GM12873 (cell line): Measurements from ENCODE around the gene PHACTR1.

Source experiments
- TF ChIP-seq, protein P1 (sequence below): IDR thresholded peaks from 2 replicates; pipeline ENCODE4 v1.5.1; 2012; ENCODE audit warnings: low read depth, mild to moderate bottlenecking, moderate library complexity, low read length, control low read depth; ENCODE audit not compliant: insufficient read depth; ENCODE audit errors: missing control alignments

Gene PHACTR1

DNA sequence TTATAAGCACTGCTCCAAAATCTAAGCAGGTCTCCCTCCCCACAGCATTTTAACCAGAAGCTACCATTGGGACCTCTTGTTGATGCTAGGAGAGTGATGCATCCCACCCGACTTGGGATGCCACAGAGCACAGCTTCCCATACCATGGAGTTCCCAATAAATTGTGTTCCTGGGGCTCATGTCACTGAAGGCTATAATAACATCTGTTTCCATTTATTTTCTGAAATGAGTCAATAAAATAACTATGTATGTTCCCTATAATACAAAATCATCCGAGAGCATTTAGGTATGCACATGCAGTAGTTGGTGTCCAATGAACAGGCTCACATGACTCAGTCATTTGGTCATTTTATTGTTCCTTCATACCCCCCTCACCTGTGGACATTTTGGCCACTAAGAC lies 407.6 kb downstream of the PHACTR1 start:
- TF ChIP-seq, protein P1, sequence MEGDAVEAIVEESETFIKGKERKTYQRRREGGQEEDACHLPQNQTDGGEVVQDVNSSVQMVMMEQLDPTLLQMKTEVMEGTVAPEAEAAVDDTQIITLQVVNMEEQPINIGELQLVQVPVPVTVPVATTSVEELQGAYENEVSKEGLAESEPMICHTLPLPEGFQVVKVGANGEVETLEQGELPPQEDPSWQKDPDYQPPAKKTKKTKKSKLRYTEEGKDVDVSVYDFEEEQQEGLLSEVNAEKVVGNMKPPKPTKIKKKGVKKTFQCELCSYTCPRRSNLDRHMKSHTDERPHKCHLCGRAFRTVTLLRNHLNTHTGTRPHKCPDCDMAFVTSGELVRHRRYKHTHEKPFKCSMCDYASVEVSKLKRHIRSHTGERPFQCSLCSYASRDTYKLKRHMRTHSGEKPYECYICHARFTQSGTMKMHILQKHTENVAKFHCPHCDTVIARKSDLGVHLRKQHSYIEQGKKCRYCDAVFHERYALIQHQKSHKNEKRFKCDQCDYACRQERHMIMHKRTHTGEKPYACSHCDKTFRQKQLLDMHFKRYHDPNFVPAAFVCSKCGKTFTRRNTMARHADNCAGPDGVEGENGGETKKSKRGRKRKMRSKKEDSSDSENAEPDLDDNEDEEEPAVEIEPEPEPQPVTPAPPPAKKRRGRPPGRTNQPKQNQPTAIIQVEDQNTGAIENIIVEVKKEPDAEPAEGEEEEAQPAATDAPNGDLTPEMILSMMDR = no peak

DNA sequence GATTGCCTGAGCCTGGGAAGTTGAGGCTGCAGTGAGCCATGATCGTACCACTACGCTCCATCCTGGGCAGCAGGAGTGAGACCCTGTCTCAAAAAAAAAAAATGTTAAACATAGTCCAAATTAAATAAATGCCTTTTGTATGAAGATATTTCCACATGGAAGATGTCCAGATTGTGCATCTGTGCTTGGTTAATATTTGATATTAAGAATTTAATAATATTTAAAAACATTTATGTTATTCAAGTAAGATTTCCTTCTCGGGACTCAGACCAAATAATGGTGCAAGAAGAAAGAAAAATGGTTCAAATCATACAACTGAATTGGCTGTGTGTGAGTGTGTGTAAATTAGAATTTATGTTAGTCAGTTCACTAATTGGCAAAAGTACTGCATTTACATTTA lies 409.3 kb downstream of the PHACTR1 start:
- TF ChIP-seq, protein P1 = no peak

DNA sequence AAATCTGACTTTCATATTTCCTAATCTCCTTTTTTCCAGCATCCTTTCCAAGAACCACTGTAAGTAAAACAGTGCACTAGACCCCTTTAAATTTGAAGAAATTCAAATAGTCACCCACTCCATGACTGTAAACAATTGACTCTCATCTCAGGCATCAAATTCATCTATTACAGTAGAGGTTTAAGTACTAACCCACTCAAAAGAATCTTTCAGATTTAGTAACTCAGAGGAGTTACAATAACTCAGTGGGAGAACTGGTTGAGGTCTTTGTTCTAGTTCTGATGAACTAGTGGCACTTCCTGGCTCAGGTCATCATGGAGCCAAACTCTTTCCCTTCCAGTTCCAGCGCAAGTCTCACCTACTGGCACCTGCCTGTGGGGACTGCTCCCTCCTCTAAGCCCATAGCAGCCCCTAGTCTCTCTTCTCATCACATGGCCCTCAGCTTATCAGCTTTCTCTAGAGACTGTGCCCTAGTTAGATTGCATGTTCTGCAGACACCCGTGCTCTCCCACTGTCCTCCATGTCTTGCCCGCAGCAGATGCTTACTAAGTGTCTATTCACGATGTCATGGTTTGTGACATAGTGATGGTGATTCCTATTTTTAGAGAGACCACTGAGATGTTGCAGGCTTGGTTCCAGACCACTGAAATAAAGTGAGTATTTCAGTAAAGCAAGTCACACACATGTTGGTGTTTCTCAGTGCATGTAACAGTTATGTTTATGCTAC lies 415.5 kb downstream of the PHACTR1 start:
- TF ChIP-seq, protein P1 = no peak

DNA sequence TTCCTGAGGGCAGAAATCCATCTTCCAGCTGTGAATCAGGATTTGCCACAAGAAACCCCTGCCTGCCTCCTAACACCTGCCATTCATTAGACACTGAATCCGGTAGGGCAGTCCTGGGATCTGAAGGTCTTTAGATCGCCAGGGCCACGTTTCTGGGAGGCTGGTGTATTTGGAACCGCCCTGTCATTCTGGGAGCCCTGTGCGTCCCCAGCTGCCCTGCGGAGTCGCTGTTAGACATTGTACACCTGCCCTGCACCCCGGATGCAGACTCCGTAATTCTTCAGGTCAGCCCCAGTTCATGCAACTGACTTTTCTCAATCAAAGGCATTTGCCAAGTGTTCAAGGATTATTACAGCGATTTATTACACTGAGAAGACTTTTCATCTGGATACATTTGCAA lies 418.6 kb downstream of the PHACTR1 start:
- TF ChIP-seq, protein P1 = no peak

DNA sequence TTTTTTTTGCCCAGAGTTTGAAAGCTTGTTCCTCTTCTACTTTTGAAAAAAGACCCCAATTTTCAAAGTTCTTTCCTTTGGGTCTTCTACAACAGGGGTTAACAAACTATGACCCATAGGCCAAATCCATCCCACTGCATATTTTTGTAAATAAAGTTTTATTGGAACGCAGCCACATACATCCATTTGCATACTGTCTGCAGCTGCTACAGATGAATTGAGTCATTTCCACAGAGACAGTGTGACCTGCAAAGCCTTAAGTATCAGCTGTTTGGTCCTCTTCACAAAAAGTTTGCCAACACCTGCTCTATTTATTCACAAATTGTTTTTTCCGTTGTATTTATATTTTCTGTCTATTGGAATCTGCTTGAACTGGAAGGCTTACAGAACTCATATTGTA lies 422.6 kb downstream of the PHACTR1 start:
- TF ChIP-seq, protein P1 = no peak

DNA sequence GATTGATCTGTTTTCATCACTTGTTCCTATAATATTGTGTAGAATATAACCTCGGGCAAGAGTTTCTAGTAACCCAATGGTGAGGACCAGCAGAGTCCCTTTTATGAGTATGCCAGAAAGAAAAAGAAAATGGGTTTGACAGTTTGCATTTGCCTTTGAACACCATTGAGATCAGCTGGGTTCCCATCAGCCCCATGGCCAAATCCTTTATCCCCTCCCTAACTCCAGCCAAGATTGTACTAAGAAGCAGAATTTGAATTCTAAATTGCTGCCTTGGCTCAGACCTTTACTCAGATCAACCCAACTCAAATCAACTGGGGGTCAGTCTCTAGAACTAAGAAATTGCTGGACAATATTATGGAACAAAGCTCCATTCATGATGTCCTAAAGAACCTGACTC lies 424.4 kb downstream of the PHACTR1 start:
- TF ChIP-seq, protein P1 = no peak

DNA sequence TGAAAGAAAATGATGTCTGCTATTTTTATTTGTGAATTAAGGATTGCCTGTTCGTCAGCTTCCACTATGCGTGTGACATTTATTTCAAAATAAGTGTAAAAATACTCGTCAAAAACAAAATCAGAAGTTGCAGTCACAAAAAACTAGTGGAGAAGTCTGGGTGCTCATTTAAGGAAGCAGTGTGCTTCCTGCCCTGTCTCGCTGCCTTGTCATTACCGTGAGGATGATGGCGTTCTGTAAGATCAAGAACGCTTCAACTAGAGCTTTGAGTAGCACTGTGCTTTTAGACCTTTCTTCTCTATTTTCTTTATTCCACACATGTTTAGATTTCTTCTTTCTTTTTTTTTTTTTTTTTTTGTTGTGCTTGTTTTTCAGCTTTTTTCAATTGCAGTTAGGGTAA lies 424.8 kb downstream of the PHACTR1 start:
- TF ChIP-seq, protein P1 = no peak
